ENCODE measurements around the gene ABHD14A. TPM values are rescaled to one million over a fixed set of nuclear protein-coding genes. Genes with fewer than 3 reads are reported as not detected.

Gene ABHD14A
- total RNA-seq, 4 donors from 2014 or later, result 1.8 to 16.6 (median 10.5) TPM

- Histone ChIP-seq H3K27me3 (no peaks in the 10 kb centered on the region), H3K4me1 (no peaks in the 10 kb centered on the region), H3K9me3 (no peaks in the 10 kb centered on the region), H3K36me3 (no peaks in the 10 kb centered on the region), H3K4me3 (no peak overlapping the region), H3K27ac (no peak overlapping the region)
- intact Hi-C loops (cut with DNase I; ENCODE audit: low total_unique reads), result no loop called here
- TF ChIP-seq POLR2A (IDR thresholded peaks at IDR 0.05) (no peak), CTCF (IDR thresholded peaks at IDR 0.05) (no peak)
- DNase-seq, result no peak
These were observed 20.2 kb upstream of the ABHD14A start for GRCh38 chr3:51954713-51955112.

GRCh38 chr3:51955175-51955892 lies 19.5 kb upstream of the ABHD14A start, which contains the start of gene GPR62:
TSS of gene GPR62 (plus strand) at chr3:51955381. CDS start at chr3:51955653, 272 bp downstream.
- H3K9me3 ChIP-seq, result no peaks in the 10 kb centered on the region
- TF ChIP-seq CTCF (IDR thresholded peaks at IDR 0.05) (no peak), POLR2A (IDR thresholded peaks at IDR 0.05) (no peak)
- peak within 1 kb of the TSS; percentile 47 to 79 for H3K27ac ChIP-seq
- DNase-seq, result no peak
- H3K27me3 ChIP-seq, result no peaks in the 10 kb centered on the region
- H3K36me3 ChIP-seq, result no peaks in the 10 kb centered on the region
- H3K4me3 ChIP-seq, result peak within 1 kb of the TSS in 1 of 2 donors; percentile 40
- H3K4me1 ChIP-seq, result no peaks in the 10 kb centered on the region
- intact Hi-C loops (cut with DNase I; ENCODE audit: low total_unique reads), result no loop called here

- H3K27me3 ChIP-seq, result no peaks in the 10 kb centered on the region
- DNase-seq, result peak; percentile 53 to 69
- intact Hi-C loops (cut with DNase I; ENCODE audit: low total_unique reads), result no loop called here
- H3K4me1 ChIP-seq, result no peaks in the 10 kb centered on the region
- H3K9me3 ChIP-seq, result no peaks in the 10 kb centered on the region
- H3K4me3 ChIP-seq, result peak overlapping the region in 1 of 2 donors; percentile 40
- peak overlapping the region; percentile 47 to 79 for H3K27ac ChIP-seq
- H3K36me3 ChIP-seq, result no peaks in the 10 kb centered on the region
- TF ChIP-seq CTCF (IDR thresholded peaks at IDR 0.05) (peak in 3 of 4 experiments; percentile 35 to 68 (median 51)), POLR2A (IDR thresholded peaks at IDR 0.05) (no peak)
These were observed 18.7 kb upstream of the ABHD14A start for GRCh38 chr3:51955893-51956770.

- Histone ChIP-seq H3K4me3 (no peak overlapping the region), H3K4me1 (no peaks in the 10 kb centered on the region), H3K9me3 (no peaks in the 10 kb centered on the region), H3K27ac (no peak overlapping the region), H3K27me3 (no peaks in the 10 kb centered on the region), H3K36me3 (no peaks in the 10 kb centered on the region)
- TF ChIP-seq POLR2A (IDR thresholded peaks at IDR 0.05) (no peak), CTCF (IDR thresholded peaks at IDR 0.05) (no peak)
- intact Hi-C loops (cut with DNase I; ENCODE audit: low total_unique reads), result no loop called here
- DNase-seq, result no peak
These were observed 17.2 kb upstream of the ABHD14A start for GRCh38 chr3:51957520-51958205.

All from uterus (tissue), 4 donors.